NCI-H1417 (cell line): Measurements from ENCODE around the gene NR4A3.
"Not testable (repeated sequence)": the region's sequence is repeated elsewhere in the genome, so short reads cannot be mapped to it uniquely, and the experiment has no call there.

Experiments
- DNase-seq, 3 experiments: peaks; one replicate each; lab custom pipeline; 2025; lab: John Stamatoyannopoulos, UW

Gene NR4A3

GRCh38 chr9:99834474-99834873, 12.8 kb downstream of the NR4A3 start:
- DNase-seq, result no peak

DNA sequence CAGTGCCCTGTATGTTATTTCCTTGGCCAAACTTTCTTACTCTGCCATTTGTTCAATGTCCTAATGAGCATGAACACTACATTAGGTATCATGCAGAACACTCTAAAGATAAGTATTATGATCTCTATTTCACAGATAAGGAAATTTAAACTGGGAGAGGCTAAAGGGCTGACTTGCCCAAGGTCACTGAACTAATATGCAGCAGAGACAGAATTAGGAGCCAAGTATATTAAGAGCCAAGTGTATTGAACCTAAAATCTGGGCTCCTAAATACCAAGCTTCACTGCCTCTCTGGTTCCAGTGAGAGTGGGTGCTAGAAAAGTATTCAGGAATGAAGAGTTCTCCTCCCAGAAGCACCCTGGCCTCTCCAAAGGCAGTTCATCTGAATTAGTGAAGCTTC, 13.5 kb downstream of the NR4A3 start:
- DNase-seq, result no peak

GRCh38 chr9:99835581-99835980, 13.9 kb downstream of the NR4A3 start:
- no peak for DNase-seq

DNA sequence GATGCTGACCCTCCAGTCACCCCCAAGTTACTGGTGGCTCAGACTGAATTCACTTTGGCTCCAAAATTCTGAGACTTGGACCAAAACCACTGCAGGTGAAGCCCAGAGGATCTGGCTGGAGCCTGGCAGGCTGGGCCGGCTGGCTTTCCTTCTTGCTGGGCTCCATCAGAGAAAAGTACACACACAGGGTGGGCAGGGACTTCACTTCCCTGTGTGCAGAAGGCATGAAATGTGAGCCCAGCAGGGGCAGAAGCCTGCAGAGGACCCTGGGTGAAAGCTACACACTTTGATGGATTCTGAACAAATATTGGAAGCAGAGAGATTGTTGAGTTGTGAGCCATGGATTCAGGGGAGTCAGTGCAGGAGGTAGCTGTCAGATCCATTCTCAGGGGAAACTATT, 18.4 kb downstream of the NR4A3 start:
- DNase-seq, result no peak

DNA sequence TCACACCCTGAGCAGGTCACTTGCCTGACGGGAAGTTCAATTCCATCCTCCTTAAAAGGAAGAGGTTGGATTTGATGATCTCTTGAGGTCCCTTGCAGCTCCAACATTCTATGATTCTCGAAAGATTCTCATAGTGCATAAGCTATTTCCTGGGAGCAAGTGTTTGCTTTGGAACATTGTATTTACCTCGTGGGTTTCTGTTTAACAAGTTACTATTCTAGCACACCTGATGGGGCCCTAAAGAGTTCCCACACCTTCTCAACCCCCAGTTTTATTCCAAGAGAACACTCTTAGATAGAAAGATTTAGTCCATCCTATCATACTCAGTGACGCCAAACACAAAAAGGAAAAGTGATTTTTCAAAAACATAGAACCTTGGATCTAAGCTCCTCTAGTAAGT, 23.4 kb downstream of the NR4A3 start:
- DNase-seq, result no peak

DNA sequence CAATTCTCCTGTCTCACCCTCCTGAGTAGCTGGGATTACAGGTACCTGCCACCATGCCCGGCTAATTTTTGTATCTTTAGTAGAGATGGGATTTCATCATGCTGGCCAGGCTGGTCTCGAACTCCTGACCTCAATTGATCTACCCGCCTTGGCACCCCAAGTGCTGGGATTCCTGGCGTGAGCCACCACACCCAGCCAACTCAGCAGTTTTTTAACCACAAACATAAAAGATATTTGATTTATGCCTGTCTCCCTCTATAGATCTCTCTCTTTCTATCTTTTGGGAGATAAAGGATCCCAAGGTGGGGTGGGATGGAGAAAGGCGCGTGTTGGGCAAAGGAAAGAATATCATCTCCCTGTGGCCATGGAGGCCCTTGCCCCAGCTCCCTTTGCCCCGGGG, 26.8 kb downstream of the NR4A3 start:
- DNase-seq, result no peak

DNA sequence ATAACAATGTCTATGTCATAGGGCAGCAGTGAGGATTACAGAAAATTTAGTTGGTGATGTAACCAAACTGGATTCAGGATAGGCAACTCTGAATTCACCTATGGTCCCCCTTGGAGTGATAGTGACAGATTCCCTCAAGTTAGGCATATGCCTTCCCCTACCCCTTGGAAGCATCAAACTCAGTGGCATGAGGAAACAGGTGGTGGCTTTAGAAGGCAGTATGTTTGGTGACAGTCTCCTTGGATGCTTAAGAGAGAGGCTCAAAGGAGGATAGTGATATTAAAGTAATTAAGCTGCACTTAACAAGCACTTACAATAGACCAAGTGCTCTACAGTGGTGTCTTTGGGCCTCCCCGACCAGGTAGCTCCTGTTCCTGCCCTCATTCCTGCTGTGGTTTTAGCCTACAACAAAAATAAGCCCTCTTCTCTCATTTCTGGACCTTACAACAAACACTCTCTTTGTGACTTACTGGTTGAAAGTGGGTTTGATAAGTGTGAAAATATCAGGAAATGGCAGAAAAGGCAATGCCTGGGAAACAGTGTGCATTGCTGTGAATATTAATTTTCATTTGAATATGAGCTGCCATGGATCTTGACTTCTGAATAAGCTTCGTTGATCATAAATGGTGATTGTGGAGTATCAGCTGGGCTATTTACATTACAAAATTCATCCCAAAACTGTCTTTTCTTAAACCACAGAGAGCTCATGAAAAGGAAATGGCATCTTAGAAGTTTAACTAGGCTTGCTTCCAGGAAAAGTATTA, 29.2 kb downstream of the NR4A3 start:
- DNase-seq, result peak in 1 of 3 experiments; percentile 13

DNA sequence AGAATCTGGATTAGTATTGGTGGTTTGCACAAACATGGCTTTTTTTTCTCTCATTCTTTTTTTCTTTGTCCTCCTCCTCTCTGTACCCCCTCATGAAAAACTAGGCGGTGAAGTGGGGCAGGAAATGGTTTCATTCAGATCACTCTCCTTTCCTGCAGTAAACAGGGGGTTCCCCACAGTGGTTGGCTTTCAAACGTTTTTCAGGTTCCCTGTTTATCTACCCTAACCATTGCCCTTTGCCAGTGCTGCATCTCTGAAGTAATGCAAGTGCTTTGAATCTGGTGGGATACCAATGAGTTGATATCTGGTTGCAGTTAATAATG, 29.8 kb downstream of the NR4A3 start:
- no peak for DNase-seq

DNA sequence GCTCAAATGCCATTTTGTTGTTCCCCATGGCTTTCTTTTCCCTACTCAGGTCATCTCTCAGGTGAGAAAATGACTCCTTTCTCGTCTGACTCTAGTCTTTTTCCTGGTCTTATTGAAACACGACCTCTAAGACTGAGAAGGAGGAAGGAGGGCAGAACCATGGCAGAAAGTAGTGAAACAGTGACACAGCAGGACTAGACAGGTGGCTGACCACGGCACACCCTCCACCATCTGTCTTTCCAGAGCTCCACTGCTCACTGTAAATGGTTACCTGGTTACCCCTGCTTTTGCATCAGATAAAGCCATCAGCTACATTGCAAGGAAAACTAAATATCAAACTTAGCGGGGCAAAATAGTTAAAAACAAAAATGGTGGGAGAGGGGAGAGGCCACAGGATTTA, 30.9 kb downstream of the NR4A3 start:
- DNase-seq, result no peak

- no peak for DNase-seq
Measured at GRCh38 chr9:99855467-99856176, 33.9 kb downstream of the NR4A3 start.

DNA sequence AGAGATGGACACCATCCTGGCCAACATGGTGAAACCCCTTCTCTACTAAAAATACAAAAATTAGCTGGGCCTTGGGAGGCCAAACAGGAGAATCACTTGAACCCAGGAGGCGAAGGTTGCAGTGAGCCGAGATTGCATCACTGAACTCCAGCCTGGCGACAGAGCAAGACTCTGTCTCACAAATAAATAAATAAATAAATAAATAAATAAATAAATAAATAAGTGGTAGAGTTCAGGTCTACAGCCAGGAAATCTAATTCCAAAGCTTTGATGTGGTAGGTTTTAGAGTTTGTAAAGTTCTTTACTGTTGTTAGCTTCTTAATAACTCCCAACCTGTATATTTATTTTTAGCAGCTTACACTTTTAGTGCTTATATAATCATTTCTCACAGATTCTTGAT, 35.9 kb downstream of the NR4A3 start:
- not testable (repeated sequence) for DNase-seq

DNA sequence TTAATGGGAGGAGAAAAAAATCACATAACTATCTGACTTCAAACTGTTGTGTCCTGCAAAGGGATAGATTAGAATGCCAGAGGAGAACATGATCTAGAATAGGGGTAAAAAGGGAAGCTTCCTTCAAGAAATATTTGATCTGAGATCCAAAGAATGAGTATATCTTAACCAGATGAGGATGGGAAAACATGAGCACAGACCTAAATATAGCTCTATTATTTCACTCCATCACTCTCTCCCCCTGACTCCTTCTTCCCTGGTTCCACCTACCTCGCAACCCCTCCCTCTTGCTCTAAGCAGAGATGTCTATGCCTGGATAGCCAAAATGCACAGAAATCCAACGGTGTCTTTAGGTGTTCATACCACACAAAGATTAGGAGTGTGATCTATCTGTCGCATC, 36.4 kb downstream of the NR4A3 start:
- DNase-seq, result no peak

- no peak for DNase-seq
Measured at GRCh38 chr9:99859243-99859980, 37.7 kb downstream of the NR4A3 start.

DNA sequence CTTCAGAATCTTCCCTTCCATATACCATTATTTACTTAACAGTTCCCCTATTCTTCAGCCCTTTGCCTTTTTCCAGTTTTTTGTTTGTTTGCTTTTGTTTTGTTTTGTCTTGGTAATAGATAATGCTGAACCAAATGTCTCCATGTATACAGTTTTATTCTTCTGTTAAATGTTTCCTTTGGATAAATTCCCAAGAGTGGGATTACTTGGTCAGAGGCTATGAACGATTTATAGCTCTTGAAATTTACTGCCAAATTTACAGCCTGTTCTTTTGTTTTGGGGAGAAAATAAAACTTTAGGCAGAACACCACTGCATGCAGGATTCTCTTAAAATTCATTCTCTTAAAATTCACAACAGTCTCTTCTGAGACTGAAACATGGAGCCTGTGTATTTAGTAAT, 38.6 kb downstream of the NR4A3 start:
- no peak for DNase-seq

DNA sequence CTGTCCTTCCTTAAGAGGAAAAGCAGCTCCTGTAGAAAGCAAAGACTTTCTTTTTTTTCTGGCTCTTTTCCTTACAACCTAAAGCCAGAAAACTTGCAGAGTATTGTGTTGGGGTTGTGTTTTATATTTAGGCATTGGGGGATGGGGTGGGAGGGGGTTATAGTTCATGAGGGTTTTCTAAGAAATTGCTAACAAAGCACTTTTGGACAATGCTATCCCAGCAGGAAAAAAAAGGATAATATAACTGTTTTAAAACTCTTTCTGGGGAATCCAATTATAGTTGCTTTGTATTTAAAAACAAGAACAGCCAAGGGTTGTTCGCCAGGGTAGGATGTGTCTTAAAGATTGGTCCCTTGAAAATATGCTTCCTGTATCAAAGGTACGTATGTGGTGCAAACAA, 42.3 kb downstream of the NR4A3 start:
- DNase-seq, result no peak

DNA sequence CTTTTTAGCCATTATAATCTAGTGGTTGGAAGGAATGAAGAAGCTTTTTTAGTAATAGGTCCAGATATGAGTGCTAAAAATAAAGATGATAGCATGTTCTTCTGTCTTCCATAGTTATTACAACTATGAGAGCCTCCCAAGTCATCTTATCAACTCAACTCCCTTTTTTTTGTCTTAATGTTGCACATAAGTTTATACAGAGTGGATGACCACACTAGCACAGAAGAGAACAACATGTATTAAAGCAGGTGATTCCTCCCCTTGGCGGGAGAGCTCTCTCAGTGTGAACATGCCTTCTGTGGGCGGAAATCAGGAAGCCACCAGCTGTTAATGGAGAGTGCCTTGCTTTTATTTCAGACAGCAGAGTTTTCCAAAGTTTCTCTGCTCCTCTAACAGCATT, 44.7 kb downstream of the NR4A3 start:
- peak in 1 of 3 experiments; percentile 25 for DNase-seq

DNA sequence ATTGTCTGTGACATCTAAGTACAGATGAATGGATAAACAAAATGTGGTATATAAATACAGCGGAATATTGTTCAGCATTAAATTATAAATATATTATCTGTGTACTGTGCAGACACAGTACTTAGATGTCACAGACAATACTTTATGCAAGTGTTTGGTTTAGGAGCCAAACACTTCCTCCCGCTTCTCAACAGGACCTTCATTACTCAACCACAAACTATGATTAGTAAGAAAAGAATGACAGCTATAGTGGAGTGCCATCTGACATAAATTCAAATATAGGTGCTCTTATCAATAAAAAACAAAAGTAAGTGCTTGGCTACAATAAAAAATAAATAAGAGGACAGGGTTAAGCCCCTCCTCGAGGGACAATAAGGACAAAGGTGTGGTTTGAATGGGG, 45.9 kb downstream of the NR4A3 start:
- DNase-seq, result peak in 1 of 3 experiments; percentile 43

DNA sequence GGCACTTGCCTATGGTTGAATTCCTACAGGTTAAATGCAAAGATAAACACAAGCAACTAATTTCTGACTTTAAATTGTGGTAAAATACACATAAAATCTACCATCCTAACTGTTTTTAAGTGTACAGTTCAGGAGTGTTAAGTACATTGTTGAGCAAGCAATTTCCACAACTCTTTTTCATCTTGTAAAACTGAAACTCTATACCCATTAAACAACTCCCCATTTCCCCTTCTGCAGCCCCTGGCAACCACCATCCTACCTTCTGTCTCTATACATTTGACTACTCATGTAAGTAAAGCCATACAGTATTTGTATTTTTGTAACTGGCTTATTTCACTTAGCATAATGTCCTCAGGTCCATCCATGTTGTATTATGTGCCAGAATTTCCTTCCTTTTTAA, 46.3 kb downstream of the NR4A3 start:
- DNase-seq, result no peak

DNA sequence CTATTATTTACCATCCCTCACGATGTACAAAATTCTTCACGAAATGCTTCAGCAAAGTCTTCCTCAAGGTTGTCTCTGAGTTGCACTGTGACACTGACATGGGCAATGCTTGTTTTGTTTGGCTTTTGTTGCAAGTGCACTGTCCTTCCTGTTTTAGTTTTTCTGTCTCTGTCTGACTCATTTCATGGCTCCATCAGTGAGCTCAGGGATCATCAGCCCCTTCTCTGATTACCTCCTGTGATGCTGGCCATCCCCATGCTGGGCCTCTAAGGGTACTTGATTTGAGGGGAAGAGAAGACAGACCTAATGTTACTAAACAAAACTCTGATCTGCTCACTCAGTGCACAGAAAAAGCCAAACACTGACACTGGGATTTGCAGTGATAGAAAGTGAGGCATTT, 47.2 kb downstream of the NR4A3 start:
- DNase-seq, result no peak

GRCh38 chr9:99870126-99870525, 48.4 kb downstream of the NR4A3 start:
- no peak for DNase-seq

DNA sequence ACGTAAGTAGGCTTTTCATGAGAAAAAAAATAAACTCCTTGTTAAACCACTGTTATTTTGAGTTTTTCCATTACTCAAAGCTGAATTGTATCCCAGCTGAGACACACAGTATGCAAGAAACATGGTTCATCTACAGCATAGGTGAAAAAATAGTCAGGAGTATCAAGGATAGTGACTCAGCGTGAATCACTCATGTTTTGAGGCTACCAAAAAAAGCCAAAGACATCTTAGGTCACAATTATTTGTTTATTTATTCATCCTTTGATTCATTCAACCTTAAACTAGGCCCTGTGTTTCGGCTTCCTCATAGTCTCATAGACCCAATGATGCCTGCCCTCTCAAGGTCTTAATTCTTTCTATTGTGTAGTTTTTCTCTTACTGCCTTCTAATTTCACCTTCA, 51.8 kb downstream of the NR4A3 start:
- no peak for DNase-seq

- no peak for DNase-seq
Measured at GRCh38 chr9:99873943-99874584, 52.4 kb downstream of the NR4A3 start.

- no peak for DNase-seq
Measured at GRCh38 chr9:99876190-99876589, 54.5 kb downstream of the NR4A3 start.
